Liver (tissue), 9 donors: ENCODE results near the gene SYF2. TPM values are rescaled to one million over a fixed set of nuclear protein-coding genes. Genes with fewer than 3 reads are reported as not detected.

ENCODE experiments used
- DNase-seq: peaks from one replicate; pipeline ENCODE4 v3.0.0-alpha.2; 2017; ENCODE audit warnings: low spot score
- H3K27ac ChIP-seq, 2 donors: one replicate each; pipeline ENCODE4 v1.7.0; 2013; ENCODE audit warnings: inconsistent platforms in 2 of 2, low read length in 2 of 2, control low read depth in 1 of 2, low read depth in 1 of 2, mild to moderate bottlenecking in 1 of 2
- H3K27me3 ChIP-seq, 4 donors: one replicate each; pipeline versions ENCODE4 v1.6.1 to v1.7.0; 2013; ENCODE audit warnings: low read length in 3 of 4, inconsistent platforms in 1 of 4, mild to moderate bottlenecking in 1 of 4, moderate library complexity in 1 of 4; ENCODE audit not compliant: control insufficient read depth in 4 of 4, insufficient read depth in 4 of 4
- H3K36me3 ChIP-seq, 4 donors: one replicate each; pipeline versions ENCODE4 v1.6.1 to v1.7.0; 2013; ENCODE audit warnings: low read length in 3 of 4, mild to moderate bottlenecking in 3 of 4, low read depth in 1 of 4, moderate library complexity in 1 of 4; ENCODE audit not compliant: control insufficient read depth in 4 of 4, insufficient read depth in 3 of 4
- H3K4me1 ChIP-seq, 4 donors: one replicate each; pipeline versions ENCODE4 v1.6.1 to v1.7.0; 2013; ENCODE audit warnings: low read length in 3 of 4, mild to moderate bottlenecking in 3 of 4, moderate library complexity in 1 of 4; ENCODE audit not compliant: control insufficient read depth in 4 of 4, insufficient read depth in 4 of 4
- H3K4me3 ChIP-seq, 3 donors: one replicate each; pipeline versions ENCODE4 v1.6.1 to v1.7.0; 2013; ENCODE audit warnings: low read length in 3 of 3, control low read depth in 1 of 3, low read depth in 1 of 3, mild to moderate bottlenecking in 1 of 3
- H3K9ac ChIP-seq, 2 donors: one replicate each; pipeline ENCODE4 v1.7.0; 2013; ENCODE audit warnings: low read length in 2 of 2, mild to moderate bottlenecking in 2 of 2, moderate library complexity in 2 of 2, control low read depth in 1 of 2, low read depth in 1 of 2
- H3K9me3 ChIP-seq, 4 donors: one replicate each; pipeline versions ENCODE4 v1.6.1 to v1.7.0; 2013; ENCODE audit warnings: low read length in 3 of 4; ENCODE audit not compliant: control insufficient read depth in 4 of 4
- CTCF ChIP-seq: fragments of 150-350 bp; IDR thresholded peaks from 2 replicates; pipeline ENCODE4 v1.5.1; 2017; ENCODE audit warnings: improper control_type of control experiment, low read depth, low read length; ENCODE audit not compliant: missing input control
- EGR1 ChIP-seq, 2 donors: IDR thresholded peaks; 2 replicates each; pipeline ENCODE4 v1.6.1; 2016 to 2018; ENCODE audit warnings: antibody characterized with exemption in 2 of 2, low read depth in 2 of 2
- FOXA1 ChIP-seq: IDR thresholded peaks from 2 replicates; pipeline ENCODE4 v1.6.1; 2016; ENCODE audit warnings: antibody characterized with exemption
- FOXA2 ChIP-seq: IDR thresholded peaks from 2 replicates; pipeline ENCODE4 v1.6.1; 2016; ENCODE audit warnings: antibody characterized with exemption
- GABPA ChIP-seq, 2 donors: IDR thresholded peaks in 1 of 2; conservative IDR thresholded peaks in 1 of 2; 2 replicates each; pipeline ENCODE4 v1.6.1; 2016; ENCODE audit warnings: antibody characterized with exemption in 2 of 2, mild to moderate bottlenecking in 1 of 2, moderate library complexity in 1 of 2
- HNF4A ChIP-seq, 2 donors: conservative IDR thresholded peaks; 2 replicates each; pipeline ENCODE4 v1.6.1; 2016; ENCODE audit warnings: antibody characterized with exemption in 2 of 2, mild to moderate bottlenecking in 2 of 2
- HNF4G ChIP-seq: IDR thresholded peaks from 2 replicates; pipeline ENCODE4 v1.6.1; 2016; ENCODE audit warnings: antibody characterized with exemption
- JUND ChIP-seq, 2 donors: IDR thresholded peaks; 2 replicates each; pipeline ENCODE4 v1.6.1; 2016; ENCODE audit warnings: antibody characterized with exemption in 2 of 2
- NR2F2 ChIP-seq: IDR thresholded peaks from 2 replicates; pipeline ENCODE4 v1.6.1; 2016; ENCODE audit warnings: antibody characterized with exemption
- RAD21 ChIP-seq, 2 donors: IDR thresholded peaks; 2 replicates each; pipeline ENCODE4 v1.6.1; 2016; ENCODE audit warnings: antibody characterized with exemption in 2 of 2, mild to moderate bottlenecking in 2 of 2
- RXRA ChIP-seq, 2 donors: IDR thresholded peaks; 2 replicates each; pipeline ENCODE4 v1.6.1; 2017 to 2018; ENCODE audit warnings: antibody characterized with exemption in 2 of 2, mild to moderate bottlenecking in 1 of 2
- SP1 ChIP-seq: IDR thresholded peaks from 2 replicates; pipeline ENCODE4 v1.6.1; 2018; ENCODE audit warnings: antibody characterized with exemption, mild to moderate bottlenecking
- TAF1 ChIP-seq: conservative IDR thresholded peaks from 2 replicates; pipeline ENCODE4 v1.6.1; 2016; ENCODE audit warnings: antibody characterized with exemption, mild to moderate bottlenecking
- YY1 ChIP-seq: IDR thresholded peaks from 2 replicates; pipeline ENCODE4 v1.6.1; 2016; ENCODE audit warnings: antibody characterized with exemption, mild to moderate bottlenecking
- WGBS: extraction: QIAGEN DNeasy Blood & Tissue Kit; methylation state at CpG from one replicate; pipeline ENCODE4 v1.1.7; 2013; 5-methylcytosine and 5-hydroxymethylcytosine counted together
- polyA plus RNA-seq, 2 donors: library from polyadenylated mRNA; stranded (reverse) in 1 of 2; unstranded in 1 of 2; fragments of 200-250 nt in 1 of 2; fragments of >200 nt in 1 of 2; fragmentation: Nextera tagmentation in 1 of 2; extraction: Ambion mirVana in 1 of 2; gene quantifications; one replicate each; pipeline versions ENCODE4 v1.2.1 to v1.2.3, GENCODE V29; 2013 to 2015
- total RNA-seq, 2 donors: library from RNA; depleted of rRNA; stranded (reverse); fragments of >200 nt; gene quantifications; one replicate each; pipeline ENCODE4 v1.2.3, GENCODE V29; 2014
- TF ChIP-seq, protein P1 (sequence below): IDR thresholded peaks from 2 replicates; pipeline ENCODE4 v1.6.1; 2016; ENCODE audit warnings: antibody characterized with exemption
- TF ChIP-seq, protein P2 (sequence below): IDR thresholded peaks from 2 replicates; pipeline ENCODE4 v1.6.1; 2016; ENCODE audit warnings: antibody characterized with exemption, mild to moderate bottlenecking
- TF ChIP-seq, protein P3 (sequence below): IDR thresholded peaks from 2 replicates; pipeline ENCODE4 v1.6.1; 2016; ENCODE audit warnings: antibody characterized with exemption
- TF ChIP-seq, protein P4 (sequence below): IDR thresholded peaks from 2 replicates; pipeline ENCODE4 v1.6.1; 2016; ENCODE audit warnings: antibody characterized with exemption
- donor health status: healthy.
- donor health status: healthy.
- donor health status: healthy.
- donor health status: healthy.
- donor health status: healthy.

SYF2 gene
- total and polyA plus RNA-seq, 4 donors: 12.0 to 24.0 (median 15.2) TPM

DNA sequence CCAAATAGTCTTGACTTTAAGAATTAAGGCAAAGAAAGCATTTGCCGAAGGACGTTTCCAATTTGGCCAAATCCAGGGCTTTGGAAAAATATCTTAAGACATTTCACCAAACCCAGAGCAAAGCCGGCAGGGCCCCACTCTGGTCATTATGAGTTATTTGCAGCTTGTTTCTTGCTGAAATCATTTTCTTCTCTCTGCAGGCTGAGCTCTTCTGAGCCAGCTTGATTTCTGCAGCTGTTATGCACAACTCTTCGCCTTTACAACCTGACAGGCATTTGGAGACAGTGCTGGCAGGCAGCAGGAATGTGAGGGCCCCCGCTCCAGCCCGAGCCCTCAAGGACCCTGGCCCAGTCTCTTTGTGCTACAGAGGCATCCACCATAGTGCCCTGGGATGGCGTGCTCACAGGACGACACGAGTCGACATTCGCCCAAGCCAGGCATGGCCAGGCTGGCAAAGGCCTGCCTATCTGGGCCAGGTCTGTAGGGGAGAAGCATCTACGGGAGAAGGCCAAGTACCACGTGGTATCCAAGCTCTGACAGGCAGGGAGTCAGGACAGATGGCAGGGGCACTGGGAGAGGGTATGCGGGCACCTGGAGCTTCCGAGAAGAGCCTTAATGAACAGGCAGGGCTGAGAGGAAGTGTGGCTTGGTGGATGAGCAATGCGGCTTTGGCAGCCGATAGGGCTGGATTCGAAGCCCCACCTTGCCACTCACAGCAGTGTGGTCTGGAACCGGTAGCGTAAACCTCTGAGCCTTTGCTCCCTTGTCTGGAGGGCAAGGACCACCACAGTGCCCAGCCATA, 32.3 kb downstream of the SYF2 start:
- Histone ChIP-seq H3K36me3 (no peaks in the 10 kb centered on the region), H3K27me3 (no peaks in the 10 kb centered on the region), H3K27ac (no peak overlapping the region), H3K9ac (no peak overlapping the region), H3K9me3 (no peaks in the 10 kb centered on the region), H3K4me3 (no peak overlapping the region), H3K4me1 (no peaks in the 10 kb centered on the region)
- TF ChIP-seq YY1 (no peak), RXRA (IDR thresholded peaks at IDR 0.05) (no peak), GABPA (IDR thresholded peaks at IDR 0.05 in 1 of 2, conservative IDR thresholded peaks at IDR 0.05 in 1 of 2) (no peak), CTCF (no peak), HNF4A (conservative IDR thresholded peaks at IDR 0.05) (no peak), FOXA2 (no peak), RAD21 (IDR thresholded peaks at IDR 0.05) (no peak), FOXA1 (no peak), SP1 (no peak), JUND (IDR thresholded peaks at IDR 0.05) (no peak), TAF1 (no peak), HNF4G (no peak), NR2F2 (no peak), EGR1 (IDR thresholded peaks at IDR 0.05; ENCODE audit: low read depth in 2 of 2) (no peak)
- TF ChIP-seq, protein P1, sequence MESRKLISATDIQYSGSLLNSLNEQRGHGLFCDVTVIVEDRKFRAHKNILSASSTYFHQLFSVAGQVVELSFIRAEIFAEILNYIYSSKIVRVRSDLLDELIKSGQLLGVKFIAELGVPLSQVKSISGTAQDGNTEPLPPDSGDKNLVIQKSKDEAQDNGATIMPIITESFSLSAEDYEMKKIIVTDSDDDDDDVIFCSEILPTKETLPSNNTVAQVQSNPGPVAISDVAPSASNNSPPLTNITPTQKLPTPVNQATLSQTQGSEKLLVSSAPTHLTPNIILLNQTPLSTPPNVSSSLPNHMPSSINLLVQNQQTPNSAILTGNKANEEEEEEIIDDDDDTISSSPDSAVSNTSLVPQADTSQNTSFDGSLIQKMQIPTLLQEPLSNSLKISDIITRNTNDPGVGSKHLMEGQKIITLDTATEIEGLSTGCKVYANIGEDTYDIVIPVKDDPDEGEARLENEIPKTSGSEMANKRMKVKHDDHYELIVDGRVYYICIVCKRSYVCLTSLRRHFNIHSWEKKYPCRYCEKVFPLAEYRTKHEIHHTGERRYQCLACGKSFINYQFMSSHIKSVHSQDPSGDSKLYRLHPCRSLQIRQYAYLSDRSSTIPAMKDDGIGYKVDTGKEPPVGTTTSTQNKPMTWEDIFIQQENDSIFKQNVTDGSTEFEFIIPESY: no peak
- TF ChIP-seq, protein P2, sequence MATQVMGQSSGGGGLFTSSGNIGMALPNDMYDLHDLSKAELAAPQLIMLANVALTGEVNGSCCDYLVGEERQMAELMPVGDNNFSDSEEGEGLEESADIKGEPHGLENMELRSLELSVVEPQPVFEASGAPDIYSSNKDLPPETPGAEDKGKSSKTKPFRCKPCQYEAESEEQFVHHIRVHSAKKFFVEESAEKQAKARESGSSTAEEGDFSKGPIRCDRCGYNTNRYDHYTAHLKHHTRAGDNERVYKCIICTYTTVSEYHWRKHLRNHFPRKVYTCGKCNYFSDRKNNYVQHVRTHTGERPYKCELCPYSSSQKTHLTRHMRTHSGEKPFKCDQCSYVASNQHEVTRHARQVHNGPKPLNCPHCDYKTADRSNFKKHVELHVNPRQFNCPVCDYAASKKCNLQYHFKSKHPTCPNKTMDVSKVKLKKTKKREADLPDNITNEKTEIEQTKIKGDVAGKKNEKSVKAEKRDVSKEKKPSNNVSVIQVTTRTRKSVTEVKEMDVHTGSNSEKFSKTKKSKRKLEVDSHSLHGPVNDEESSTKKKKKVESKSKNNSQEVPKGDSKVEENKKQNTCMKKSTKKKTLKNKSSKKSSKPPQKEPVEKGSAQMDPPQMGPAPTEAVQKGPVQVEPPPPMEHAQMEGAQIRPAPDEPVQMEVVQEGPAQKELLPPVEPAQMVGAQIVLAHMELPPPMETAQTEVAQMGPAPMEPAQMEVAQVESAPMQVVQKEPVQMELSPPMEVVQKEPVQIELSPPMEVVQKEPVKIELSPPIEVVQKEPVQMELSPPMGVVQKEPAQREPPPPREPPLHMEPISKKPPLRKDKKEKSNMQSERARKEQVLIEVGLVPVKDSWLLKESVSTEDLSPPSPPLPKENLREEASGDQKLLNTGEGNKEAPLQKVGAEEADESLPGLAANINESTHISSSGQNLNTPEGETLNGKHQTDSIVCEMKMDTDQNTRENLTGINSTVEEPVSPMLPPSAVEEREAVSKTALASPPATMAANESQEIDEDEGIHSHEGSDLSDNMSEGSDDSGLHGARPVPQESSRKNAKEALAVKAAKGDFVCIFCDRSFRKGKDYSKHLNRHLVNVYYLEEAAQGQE: no peak
- TF ChIP-seq, protein P3, sequence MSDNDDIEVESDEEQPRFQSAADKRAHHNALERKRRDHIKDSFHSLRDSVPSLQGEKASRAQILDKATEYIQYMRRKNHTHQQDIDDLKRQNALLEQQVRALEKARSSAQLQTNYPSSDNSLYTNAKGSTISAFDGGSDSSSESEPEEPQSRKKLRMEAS: no peak
- TF ChIP-seq, protein P4, sequence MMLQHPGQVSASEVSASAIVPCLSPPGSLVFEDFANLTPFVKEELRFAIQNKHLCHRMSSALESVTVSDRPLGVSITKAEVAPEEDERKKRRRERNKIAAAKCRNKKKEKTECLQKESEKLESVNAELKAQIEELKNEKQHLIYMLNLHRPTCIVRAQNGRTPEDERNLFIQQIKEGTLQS: no peak
- WGBS: 93% methylated on average over 20 of the region's 20 CpGs
- no peak for DNase-seq
